A549 treated with Mapracorat at 1 μM for 4 hours (cell line): ENCODE results near the gene RARS2. TPM values are rescaled to one million over a fixed set of nuclear protein-coding genes. Genes with fewer than 3 reads are reported as not detected.

Experiments used
- total RNA-seq: library from RNA; stranded (reverse); fragments of 200-300 nt; extraction: Qiagen RNA extraction; gene quantifications from 5 replicates; pipeline ENCODE4 v1.2.3, GENCODE V29; 2022

RARS2 gene, protein sequence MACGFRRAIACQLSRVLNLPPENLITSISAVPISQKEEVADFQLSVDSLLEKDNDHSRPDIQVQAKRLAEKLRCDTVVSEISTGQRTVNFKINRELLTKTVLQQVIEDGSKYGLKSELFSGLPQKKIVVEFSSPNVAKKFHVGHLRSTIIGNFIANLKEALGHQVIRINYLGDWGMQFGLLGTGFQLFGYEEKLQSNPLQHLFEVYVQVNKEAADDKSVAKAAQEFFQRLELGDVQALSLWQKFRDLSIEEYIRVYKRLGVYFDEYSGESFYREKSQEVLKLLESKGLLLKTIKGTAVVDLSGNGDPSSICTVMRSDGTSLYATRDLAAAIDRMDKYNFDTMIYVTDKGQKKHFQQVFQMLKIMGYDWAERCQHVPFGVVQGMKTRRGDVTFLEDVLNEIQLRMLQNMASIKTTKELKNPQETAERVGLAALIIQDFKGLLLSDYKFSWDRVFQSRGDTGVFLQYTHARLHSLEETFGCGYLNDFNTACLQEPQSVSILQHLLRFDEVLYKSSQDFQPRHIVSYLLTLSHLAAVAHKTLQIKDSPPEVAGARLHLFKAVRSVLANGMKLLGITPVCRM
- total RNA-seq = 19.4 to 21.9 TPM (median 20.4 TPM) in 5 replicates

GRCh38 chr6:87589693-87590416, at the start of gene RARS2, which contains the start of gene ORC3:
TSS of gene RARS2 (minus strand) at chr6:87589987. CDS start at chr6:87589957, 30 bp downstream.
TSS of gene ORC3 (plus strand) at chr6:87590135. CDS start at chr6:87590169, 34 bp downstream.

DNA sequence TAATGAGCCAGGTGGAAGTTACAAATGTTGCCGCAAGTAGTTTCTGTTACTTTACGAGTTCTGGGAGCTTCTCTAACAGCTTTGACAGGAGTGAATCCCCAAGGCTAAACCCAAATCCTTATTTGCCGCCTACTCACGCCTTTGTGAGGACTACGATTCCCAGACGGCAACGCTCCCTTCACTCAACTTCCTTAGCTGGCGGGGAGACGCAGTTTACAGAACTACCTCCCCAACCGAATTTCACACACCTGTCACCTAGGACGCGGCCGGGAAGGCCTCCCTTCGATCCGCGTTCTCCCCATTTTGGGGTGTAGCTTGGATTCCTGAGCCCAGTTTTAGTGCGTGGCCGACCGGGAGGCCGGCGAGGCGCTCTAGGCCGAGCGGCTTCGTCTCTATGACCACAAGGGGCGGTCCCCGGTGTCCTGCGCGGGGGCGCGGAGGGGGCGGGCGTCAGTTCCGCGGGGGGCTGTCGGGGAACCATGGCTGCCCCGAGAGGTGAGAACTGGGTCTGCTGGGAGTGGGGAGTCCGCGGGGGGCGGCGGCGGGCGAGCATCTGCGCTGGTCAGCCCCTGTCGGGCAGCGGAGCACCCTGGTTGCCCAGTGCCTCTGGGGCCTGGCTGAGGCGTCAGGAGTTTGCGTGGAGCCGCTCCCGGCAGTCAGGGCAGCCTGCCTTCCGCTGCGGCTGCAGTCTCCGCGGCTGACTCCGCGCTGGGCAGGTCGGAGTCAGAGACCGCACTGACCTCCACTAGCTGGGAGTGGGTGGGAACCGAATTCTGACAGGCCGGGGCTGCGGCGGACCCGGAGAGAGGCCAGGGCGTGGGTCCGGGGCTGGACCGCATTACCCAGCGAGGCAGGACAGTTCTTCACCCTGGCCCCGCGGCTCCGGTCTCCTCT, 117.0 kb downstream of the RARS2 start, which contains the start of gene SLC35A1:
SLC35A1 (plus strand) TSS at position 450 of the 894 bp plus-strand sequence; CDS start at position 480, 30 bp downstream.

Other genes starting within 250 kb of the RARS2 start
- 0.18 to 0.46 TPM (median 0.24 TPM) in 3 of 5 replicates, not detected in the others for gene C6orf163, start 245.2 kb downstream of the RARS2 start, total RNA-seq
- gene CFAP206, start 182.0 kb downstream of the RARS2 start, total RNA-seq = 0.42 to 0.99 TPM (median 0.60 TPM) in 5 replicates
- gene SLC35A1, start 117.0 kb downstream of the RARS2 start, total RNA-seq = 8.5 to 9.5 TPM (median 9.1 TPM) in 5 replicates
- gene ORC3, start 148 bp upstream of the RARS2 start, total RNA-seq = 14.2 to 18.6 TPM (median 15.3 TPM) in 5 replicates
- 24.3 to 34.0 TPM (median 31.1 TPM) in 5 replicates for gene AKIRIN2, start 112.2 kb upstream of the RARS2 start, total RNA-seq